Measurements from ENCODE around the gene PLXNB3.

Gene PLXNB3

DNA sequence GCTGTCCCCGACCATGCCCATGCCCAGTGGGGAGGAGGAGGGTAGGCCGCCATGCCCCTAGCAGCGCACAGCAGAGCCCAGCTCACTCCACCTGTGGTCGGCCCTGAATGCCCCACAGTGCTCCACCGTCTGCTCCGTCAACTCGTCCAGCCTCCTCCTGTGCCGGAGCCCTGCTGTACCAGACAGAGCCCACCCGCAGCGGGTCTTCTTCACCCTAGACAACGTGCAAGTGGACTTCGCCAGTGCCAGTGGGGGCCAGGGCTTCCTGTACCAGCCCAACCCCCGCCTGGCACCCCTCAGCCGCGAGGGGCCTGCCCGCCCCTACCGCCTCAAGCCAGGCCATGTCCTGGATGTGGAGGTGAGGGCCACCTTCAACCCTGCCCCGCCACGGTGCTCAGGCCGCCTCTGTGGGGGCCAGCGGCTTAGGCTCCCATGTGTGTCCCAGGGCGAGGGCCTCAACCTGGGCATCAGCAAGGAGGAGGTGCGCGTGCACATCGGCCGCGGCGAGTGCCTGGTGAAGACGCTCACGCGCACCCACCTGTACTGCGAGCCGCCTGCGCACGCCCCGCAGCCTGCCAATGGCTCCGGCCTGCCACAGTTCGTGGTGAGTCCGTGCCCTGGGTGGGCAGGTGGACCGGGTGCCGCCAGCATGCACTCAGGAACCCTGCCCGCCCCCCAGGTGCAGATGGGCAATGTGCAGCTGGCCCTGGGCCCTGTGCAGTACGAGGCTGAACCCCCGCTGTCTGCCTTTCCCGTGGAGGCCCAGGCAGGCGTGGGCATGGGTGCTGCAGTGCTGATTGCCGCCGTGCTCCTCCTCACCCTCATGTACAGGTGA is 9.9 kb downstream of the PLXNB3 start:
- DNase-seq (ENCODE audit: low read depth in 2 of 2), result no peak

DNA sequence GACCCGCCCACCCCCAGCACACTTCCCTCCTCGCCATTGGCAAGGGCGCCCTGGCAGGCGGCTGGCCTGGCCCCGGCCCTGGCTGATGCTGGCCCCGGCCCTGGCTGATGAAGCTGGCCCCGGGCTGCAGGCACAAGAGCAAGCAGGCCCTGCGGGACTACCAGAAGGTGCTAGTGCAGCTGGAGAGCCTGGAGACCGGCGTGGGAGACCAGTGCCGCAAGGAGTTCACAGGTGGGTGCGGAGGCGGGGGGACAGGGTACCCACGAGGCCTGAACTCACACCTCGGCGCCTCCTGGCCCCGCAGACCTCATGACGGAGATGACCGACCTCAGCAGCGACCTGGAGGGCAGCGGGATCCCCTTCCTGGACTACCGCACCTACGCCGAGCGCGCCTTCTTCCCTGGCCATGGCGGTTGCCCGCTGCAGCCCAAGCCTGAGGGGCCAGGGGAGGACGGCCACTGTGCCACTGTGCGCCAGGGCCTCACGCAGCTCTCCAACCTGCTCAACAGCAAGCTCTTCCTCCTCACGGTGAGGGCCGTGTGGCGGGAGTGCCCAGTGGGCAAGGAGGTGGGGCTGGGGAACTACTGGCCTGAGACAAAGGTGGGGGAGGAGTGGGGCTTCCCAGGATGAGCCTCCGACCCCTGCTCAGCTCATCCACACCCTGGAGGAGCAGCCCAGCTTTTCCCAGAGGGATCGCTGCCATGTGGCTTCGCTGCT is 10.7 kb downstream of the PLXNB3 start:
- DNase-seq (ENCODE audit: low read depth in 2 of 2), result no peak

DNA sequence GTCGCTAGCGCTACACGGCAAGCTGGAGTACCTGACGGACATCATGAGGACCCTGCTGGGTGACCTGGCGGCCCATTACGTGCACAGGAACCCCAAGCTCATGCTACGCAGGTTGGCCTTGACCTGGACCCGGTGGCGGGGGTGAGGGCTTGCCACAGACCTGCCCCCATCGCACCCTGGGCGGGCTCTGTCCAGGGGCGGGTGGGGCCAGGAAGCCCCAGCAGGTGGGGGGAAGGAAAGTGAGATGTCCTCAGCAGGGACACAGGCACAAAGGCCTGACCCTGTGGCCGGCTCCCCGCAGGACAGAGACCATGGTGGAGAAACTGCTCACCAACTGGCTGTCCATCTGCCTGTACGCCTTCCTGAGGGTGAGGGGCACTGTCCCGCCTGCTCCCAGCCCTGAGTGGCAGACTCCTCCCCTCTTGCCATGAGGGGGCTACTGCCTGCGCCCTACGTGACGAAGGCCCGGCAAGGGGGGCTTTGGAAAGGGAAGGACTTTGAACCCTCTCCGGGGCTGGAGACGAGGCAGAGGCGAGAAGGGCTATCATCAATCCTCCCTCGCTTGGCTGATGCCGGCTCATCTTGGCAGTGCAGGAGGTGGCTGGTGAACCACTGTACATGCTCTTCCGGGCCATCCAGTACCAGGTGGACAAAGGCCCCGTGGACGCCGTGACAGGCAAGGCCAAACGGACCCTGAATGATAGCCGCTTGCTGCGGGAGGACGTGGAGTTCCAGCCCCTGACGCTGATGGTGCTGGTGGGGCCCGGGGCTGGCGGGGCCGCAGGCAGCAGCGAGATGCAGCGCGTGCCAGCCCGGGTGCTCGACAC is 11.5 kb downstream of the PLXNB3 start:
- no peak for DNase-seq (ENCODE audit: low read depth in 2 of 2)

DNA sequence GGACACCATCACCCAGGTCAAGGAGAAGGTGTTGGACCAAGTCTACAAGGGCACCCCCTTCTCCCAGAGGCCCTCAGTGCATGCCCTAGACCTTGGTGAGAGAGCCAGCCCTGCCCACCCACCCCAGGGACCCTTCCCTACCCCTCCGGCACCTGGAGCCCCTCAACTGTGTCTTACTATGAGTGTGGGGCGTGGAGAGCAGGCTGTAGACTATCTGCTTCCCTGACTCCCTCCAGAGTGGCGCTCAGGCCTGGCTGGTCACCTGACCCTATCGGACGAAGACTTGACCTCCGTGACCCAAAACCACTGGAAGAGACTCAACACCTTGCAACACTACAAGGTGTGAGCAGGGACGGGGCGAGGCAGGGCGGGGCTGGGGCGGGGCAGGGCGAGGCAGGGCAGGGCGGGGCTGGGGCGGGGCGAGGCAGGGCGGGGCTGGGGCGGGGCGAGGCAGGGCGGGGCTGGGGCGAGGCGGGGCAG is 12.1 kb downstream of the PLXNB3 start:
- DNase-seq (ENCODE audit: low read depth in 2 of 2), result no peak

DNA sequence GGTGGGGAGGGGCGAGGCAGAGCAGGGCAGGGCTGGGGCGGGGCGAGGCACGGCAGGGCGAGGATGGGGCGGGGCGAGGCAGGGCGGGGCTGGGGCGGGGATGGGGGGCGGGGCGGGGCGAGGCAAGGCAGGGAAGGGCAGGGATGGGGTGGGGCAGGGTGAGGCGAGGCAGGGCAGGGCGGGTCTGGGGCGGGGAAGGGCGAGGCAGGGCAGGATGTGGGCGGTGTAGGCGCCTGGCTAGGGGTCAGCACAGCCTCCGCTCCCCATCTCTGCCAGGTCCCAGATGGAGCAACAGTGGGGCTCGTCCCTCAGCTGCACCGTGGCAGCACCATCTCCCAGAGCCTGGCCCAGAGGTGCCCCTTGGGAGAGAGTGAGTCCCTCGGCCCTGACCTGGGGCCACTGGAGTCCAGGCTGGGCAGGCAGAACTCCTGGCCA is 12.6 kb downstream of the PLXNB3 start:
- DNase-seq (ENCODE audit: low read depth in 2 of 2), result no peak

DNA sequence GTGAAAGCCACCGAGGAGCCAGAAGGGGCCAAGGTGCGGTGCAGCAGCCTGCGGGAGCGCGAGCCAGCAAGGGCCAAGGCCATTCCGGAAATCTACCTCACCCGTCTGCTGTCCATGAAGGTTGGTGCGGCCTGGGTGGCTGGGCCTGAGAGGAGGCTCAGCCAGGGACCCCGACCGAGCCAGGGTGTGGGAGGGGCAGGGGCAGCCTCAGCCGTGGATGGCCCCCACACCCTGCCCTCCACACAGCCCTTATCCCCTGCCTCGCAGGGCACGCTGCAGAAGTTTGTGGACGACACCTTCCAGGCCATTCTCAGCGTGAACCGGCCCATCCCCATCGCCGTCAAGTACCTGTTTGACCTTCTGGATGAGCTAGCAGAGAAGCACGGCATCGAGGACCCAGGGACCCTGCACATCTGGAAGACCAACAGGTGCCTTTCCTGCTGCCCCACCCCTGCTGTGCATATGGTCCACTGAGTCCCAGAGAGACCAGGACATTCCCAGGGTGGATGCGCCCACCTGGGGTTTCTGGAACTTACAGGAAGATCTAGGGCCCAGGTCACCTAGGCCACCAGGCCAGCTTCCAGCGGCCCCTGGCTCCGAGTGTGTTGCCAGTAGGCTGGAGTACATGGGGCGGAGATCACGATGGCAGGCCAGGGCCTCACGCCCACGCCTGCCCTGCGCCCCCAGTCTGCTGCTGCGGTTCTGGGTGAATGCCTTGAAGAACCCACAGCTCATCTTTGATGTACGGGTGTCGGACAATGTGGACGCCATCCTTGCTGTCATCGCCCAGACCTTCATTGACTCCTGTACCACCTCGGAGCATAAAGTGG is 13.4 kb downstream of the PLXNB3 start:
- no peak for DNase-seq (ENCODE audit: low read depth in 2 of 2)

DNA sequence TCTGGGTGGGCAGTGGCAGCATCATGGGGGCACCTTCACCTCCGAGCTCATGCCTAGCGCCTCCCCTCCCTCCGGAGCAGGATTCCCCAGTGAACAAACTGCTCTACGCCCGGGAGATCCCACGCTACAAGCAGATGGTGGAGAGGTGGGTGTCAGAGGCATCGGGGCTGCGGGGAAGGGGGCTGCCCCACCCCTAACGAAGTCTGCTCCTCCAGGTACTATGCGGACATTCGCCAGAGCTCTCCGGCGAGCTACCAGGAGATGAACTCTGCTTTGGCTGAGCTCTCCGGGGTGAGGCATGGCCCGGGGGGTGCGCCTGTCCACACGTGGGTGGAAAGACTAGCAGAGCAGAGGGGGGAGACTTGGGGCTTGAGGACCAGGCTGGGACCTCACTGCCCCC is 14.1 kb downstream of the PLXNB3 start:
- DNase-seq (ENCODE audit: low read depth in 2 of 2), result no peak

DNA sequence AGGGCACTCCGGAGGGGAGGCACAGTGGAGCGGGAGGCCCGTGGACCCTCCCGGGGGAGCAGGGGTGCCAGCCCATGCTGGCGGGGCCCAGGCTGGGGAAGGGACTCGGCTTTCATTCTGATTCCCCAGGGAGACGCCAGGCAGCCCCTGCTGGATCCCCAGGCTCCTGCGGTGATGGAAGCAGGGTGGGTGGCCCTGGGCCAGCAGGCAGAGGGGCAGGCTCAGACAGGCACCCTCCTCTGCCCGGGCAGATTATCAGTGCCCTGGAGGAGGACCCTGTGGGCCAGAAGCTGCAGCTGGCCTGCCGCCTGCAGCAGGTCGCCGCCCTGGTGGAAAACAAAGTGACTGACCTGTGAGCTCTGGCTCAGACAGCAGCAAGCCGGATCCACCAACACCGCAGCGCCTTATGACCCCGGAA is 14.6 kb downstream of the PLXNB3 start:
- DNase-seq (ENCODE audit: low read depth in 2 of 2), result no peak

DNA sequence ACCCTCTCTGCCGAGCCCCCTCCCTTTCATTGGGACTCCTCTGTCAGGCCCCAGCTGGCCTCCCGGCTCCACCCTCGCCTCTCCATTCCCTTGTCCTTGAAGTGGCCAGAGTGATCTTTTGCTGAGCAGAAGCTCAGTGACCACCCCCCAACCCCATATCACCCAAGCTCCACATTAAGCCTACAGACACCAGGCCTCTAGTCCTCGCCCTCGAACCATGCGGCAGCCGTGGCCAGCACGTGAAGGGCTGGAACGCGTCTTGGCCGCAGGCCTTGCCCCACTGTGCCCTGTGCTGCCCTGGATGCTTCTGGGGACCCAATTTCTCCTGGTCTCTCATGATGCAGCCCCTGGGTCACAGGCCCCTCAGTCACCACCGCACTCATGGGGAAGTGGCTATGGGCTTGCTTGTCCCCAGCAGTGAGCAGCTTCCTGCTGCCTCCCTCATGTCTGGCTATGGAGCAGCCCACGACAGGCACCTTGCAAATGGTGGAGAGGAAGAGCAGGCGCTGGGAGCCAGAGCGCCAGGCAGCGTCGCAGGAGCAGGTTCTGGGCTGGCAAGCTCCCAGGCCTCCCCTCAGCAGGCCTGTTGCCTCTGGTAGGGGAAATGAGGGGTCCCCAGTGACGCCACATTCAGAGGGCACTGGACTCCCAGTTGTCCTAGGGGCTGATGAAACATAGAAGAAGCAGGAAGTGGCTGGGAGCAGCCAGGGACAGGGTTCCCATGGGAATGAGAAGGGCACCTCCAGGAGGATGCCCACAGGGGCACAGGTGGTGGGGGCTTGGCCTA is 16.0 kb downstream of the PLXNB3 start:
- no peak for DNase-seq (ENCODE audit: low read depth in 2 of 2)

DNA sequence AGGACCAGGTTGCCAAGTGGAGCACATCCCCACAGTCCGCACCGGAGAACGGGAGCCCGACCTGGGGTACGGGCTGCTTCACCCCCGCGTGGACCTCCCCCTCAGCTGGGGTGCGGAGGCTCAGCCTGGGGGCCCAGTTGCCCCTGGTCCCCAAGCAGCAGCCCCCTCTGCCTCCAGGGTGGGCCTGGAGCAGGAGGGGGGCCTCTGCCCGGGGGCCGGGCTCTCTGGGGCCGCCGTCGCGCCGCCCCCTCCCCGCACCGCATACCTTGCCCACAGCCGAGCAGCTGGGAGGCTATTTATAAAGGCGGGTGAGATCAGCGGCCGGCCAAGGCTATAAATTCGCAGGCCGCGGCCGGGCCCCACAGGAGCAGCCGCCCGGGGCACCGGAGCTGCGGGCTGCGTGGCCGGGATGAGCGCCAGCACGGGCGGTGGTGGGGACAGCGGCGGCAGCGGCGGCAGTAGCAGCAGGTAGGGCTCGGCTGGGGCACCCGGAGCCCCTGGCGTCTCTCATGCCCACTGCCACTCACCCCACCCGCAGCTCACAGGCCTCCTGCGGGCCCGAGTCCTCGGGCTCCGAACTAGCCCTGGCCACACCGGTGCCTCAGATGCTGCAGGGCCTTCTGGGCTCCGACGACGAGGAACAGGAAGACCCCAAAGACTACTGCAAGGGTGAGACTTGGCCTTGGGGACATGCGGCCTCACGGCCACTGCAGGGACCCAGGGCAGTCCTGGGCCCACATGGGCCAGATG is 16.8 kb downstream of the PLXNB3 start, which contains the start of gene SRPK3:
Gene SRPK3, plus strand, starts transcription at position 364 of the 750 bp plus-strand sequence. Its CDS starts 46 bp downstream, at position 410.
- no peak for DNase-seq (ENCODE audit: low read depth in 2 of 2)

DNA sequence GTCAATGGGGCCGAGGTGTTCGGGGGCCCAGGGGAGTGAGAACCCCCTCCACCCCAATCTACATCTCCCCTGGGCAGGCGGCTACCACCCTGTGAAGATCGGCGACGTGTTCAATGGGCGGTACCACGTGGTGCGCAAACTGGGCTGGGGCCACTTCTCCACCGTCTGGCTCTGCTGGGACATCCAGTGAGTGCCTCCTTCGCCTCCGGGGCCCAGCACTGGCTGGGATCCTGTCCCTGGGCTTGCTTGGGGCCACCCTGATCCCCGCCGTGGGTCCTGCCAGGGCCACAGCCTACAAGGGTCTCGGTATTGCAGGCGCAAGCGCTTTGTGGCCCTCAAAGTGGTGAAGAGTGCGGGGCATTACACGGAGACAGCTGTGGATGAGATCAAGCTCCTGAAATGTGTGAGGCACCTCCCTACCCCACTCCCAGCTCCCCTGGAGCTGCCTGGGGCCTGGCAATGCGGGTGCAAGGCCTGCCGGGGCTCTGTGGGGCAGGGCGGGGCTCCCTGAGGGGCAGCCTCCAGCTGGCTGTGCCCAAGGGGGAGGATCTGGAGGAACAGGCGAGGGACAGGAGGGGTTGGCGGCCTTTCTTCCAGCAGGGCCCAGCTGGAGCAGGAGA is 17.5 kb downstream of the PLXNB3 start:
- DNase-seq (ENCODE audit: low read depth in 2 of 2), result no peak

DNA sequence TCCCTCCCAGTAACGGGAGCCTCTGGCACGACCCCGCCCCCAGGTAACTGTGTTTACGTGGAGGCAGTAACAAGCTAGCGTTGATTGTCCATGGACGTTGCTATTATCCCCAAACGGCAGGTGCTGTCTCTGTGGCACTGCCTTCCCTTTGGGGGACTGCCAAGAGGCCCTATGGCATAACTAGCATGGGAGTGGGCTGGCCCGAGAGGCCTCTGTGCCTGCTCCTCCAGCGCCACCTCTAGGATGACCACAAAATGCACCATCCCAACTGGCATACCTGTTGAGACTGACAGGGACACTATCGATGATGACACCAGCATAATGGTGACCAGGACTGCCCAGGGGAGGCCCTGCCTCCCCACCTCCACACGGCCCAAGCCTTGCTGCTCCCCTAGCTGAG is 18.3 kb downstream of the PLXNB3 start:
- no peak for DNase-seq (ENCODE audit: low read depth in 2 of 2)

DNA sequence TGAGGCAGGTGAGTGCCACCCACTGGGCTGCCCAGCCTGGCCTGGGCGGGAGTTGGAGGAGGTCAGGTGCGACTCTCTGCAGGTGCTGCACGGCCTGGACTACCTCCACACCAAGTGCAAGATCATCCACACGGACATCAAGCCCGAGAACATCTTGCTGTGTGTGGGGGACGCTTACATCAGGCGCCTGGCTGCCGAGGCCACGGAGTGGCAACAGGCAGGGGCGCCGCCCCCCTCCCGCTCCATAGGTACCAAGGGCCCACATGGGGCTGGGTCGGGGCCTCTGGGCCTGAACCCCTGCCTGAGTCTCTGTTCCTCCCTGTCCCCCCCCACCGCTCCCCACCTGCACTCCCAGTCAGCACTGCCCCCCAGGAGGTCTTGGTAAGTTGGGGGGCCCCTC is 18.8 kb downstream of the PLXNB3 start:
- no peak for DNase-seq (ENCODE audit: low read depth in 2 of 2)

DNA sequence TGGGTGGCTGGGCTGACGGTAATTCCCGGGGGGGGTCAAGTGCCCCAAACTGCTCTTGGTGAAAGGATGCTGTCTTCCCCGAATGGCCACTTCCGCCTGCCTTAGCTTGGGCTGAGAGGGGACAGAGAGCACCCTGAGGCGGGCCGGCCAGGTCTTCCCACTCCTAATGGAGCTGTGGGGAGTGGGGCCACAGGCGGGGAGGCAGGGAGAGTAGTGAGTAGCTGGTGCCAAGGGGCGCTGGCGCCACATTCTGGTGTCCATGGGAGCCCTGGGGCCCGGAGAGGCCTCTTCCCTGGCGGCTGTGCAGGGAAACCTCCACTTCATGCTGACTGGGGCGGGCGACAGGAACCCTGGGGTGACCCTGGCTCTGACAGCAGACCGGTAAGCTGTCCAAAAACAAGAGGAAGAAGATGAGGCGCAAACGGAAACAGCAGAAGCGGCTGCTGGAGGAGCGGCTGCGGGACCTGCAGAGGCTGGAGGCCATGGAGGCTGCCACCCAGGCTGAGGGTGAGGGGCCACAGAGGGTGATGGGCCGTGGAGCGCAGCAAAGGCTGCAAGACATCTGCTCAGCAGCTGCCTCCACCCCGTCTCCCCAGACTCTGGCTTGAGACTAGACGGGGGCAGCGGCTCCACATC is 19.4 kb downstream of the PLXNB3 start:
- no peak for DNase-seq (ENCODE audit: low read depth in 2 of 2)

DNA sequence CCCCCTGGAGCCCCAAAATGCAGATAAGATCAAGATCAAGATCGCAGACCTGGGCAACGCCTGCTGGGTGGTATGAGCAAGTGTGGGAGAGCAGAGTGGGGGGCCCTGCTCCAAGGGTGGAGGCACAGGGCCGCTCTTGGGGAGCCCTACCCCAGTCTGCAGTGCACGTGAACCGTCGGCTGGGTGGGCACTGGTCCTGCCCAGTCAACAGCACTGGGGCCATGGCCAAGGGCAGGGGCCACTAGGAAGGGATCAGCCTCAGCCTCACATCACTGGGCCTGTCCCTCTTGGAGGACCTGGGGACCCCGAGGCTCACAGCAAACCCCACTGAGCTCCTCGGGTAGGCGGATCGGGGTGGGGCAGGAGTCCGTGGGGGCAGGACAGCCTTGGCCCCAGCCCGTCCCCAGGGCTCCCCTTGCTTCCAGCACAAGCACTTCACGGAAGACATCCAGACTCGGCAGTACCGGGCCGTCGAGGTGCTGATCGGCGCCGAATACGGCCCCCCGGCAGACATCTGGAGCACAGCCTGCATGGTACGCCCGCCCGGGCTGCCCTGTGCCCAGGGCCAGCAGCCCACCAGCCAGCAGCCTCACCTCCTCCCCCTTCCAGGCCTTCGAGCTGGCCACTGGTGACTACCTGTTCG is 20.4 kb downstream of the PLXNB3 start:
- DNase-seq (ENCODE audit: low read depth in 2 of 2), result no peak

DNA sequence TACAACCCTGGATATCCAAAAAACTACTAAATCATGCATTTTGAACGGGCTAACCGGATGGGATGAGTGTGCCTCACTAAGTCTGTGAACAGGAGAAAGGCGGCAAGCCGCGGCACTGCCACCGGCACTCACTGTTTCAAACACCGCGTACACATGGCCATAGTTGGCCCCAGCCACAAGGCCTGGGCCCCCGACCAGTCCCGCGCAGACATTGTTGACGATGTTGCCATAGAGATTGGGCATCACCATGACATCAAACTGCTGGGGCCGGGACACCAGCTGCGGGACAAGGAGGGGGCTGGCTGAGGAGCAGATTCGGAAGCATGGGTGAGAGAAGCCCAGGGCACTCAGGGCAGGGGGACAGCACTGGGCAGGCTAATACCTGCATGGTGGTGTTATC is 22.6 kb downstream of the PLXNB3 start:
- no peak for DNase-seq (ENCODE audit: low read depth in 2 of 2)

DNA sequence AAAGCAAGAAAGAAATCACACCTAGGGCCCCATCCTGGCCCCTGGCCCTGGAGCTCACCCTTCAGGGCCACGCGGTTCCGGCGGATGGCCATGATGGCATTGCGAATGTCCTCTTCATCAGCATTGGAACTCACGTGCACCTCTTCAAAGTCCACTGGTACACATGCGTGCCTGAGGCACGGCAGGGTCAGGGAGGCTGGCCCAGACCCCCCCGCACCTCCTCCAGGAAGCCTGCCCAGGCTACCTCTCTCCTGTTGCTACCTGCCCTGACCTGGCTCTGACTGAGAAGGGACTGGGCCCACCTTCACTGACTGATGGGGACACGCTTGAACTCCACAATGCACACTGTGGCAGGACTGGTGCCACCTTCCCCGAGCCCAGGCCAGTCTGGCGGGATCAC is 25.6 kb downstream of the PLXNB3 start:
- DNase-seq (ENCODE audit: low read depth in 2 of 2), result no peak

Measured in stimulated activated CD8-positive, alpha-beta memory T cell treated with anti-CD3 and anti-CD28 coated beads, Interleukin-15, amount 100 ng/mL, for 48 hours (primary cell).